Glutamatergic neuron (in vitro differentiated cells): Measurements from ENCODE around the gene TMEM204. TPM values are rescaled to one million over a fixed set of nuclear protein-coding genes. Genes with fewer than 3 reads are reported as not detected.

Experiments used
- DNase-seq: peaks from one replicate; pipeline ENCODE4 v3.0.0; 2022
- H3K27ac Mint-ChIP-seq: one replicate; pipeline ENCODE4 v1.8.0; 2020; ENCODE audit warnings: mild to moderate bottlenecking, mixed read lengths, inconsistent platforms; ENCODE audit not compliant: unreplicated experiment
- H3K27me3 Mint-ChIP-seq: one replicate; pipeline ENCODE4 v1.8.0; 2020; ENCODE audit warnings: mild to moderate bottlenecking, moderate library complexity, mixed read lengths, inconsistent platforms; ENCODE audit not compliant: unreplicated experiment
- H3K36me3 Mint-ChIP-seq: one replicate; pipeline ENCODE4 v1.8.0; 2020; ENCODE audit warnings: mild to moderate bottlenecking, mixed read lengths, inconsistent platforms; ENCODE audit not compliant: unreplicated experiment
- H3K4me1 Mint-ChIP-seq: one replicate; pipeline ENCODE4 v1.8.0; 2020; ENCODE audit warnings: mild to moderate bottlenecking, low read depth, mixed read lengths, inconsistent platforms; ENCODE audit not compliant: unreplicated experiment
- H3K4me3 Mint-ChIP-seq: one replicate; pipeline ENCODE4 v1.8.0; 2020; ENCODE audit warnings: mild to moderate bottlenecking, mixed read lengths, inconsistent platforms; ENCODE audit not compliant: unreplicated experiment
- H3K9me3 Mint-ChIP-seq: one replicate; pipeline ENCODE4 v1.8.0; 2020; ENCODE audit warnings: mild to moderate bottlenecking, moderate library complexity, mixed read lengths, inconsistent platforms; ENCODE audit not compliant: unreplicated experiment
- CTCF ChIP-seq: fragments of 200-600 bp; sonication (generic); IDR thresholded peaks from one replicate; pipeline ENCODE4 v1.5.0; 2021; ENCODE audit not compliant: partially characterized antibody, unreplicated experiment
- total RNA-seq: library from RNA; stranded (reverse); fragmentation: NEBNext Ultra II Directional; extraction: Animal tissue kit (Norgen Biotek cat#: 25700); gene quantifications from one replicate; pipeline ENCODE4 v1.2.1, GENCODE V29; 2021; ENCODE audit not compliant: unreplicated experiment

The TMEM204 gene
- total RNA-seq, 1 donor from 2014 or later = 0.22 TPM

GRCh38 chr16:1541293-1542165, 8.1 kb downstream of the TMEM204 start:
- Mint-ChIP-seq H3K27me3 (peaks cover 13% of the 10 kb centered on the region), H3K36me3 (no peaks in the 10 kb centered on the region), H3K9me3 (peaks cover 14% of the 10 kb centered on the region), H3K27ac (no peak overlapping the region), H3K4me1 (peaks cover 37% of the 10 kb centered on the region), H3K4me3 (no peak overlapping the region)
- DNase-seq = no peak
- TF ChIP-seq CTCF = no peak

GRCh38 chr16:1542166-1542500, 8.7 kb downstream of the TMEM204 start:
- no peak overlapping the region for H3K4me3 Mint-ChIP-seq
- no peak for DNase-seq
- H3K36me3 Mint-ChIP-seq = no peaks in the 10 kb centered on the region
- peaks cover 11% of the 10 kb centered on the region for H3K27me3 Mint-ChIP-seq
- H3K4me1 Mint-ChIP-seq = peaks cover 39% of the 10 kb centered on the region
- no peak for TF ChIP-seq CTCF
- H3K9me3 Mint-ChIP-seq = peaks cover 14% of the 10 kb centered on the region
- peak overlapping the region; percentile 59 for H3K27ac Mint-ChIP-seq

GRCh38 chr16:1542533-1542932, 9.1 kb downstream of the TMEM204 start:
- Mint-ChIP-seq H3K27me3 (peaks cover 11% of the 10 kb centered on the region), H3K27ac (peak overlapping the region; percentile 59), H3K36me3 (no peaks in the 10 kb centered on the region), H3K4me3 (no peak overlapping the region), H3K4me1 (peaks cover 40% of the 10 kb centered on the region), H3K9me3 (peaks cover 14% of the 10 kb centered on the region)
- no peak for DNase-seq
- TF ChIP-seq CTCF = no peak

DNA sequence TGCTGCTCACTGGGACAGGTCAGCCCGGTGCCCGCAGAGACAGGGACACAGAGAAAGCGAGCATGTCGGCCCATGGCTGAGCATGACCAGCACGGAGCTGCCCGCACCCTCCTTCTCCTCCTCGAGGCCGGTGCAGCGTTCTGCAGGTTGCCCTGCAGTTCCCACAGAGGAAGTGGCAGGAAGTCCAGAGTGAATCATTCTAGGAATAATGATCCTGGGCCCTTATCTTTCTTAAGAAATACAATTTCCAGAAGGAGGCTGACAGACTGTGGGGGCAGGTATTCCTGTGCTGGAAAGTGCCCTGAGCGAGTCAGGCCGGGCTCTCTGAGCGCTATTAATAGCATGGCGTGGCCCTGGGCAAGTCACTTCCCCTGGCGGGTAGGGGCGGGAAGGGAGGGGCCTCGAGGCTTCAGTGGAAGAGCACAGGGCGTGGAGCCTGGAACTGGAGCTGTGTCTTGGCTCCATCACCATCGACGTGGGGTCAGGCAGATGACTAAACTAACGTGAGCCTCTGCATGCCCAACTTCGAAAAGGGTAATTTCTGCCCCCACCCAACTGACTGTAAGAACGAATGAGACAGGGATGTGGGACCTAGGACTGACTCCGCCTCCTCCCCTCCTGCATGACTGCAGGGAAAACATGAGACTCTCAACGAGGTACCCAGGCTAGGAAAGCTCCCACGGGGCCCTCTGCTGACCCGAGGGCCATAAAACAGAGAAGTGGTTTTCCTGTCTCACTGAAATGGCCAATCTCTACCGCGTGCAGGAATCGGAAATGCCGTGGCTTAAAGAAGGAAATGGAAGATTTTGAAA, 9.8 kb downstream of the TMEM204 start:
- no peak overlapping the region for H3K4me3 Mint-ChIP-seq
- no peak for DNase-seq
- no peak for TF ChIP-seq CTCF
- H3K9me3 Mint-ChIP-seq = peaks cover 14% of the 10 kb centered on the region
- H3K4me1 Mint-ChIP-seq = peaks cover 40% of the 10 kb centered on the region
- peak overlapping the region; percentile 3 for H3K27ac Mint-ChIP-seq
- H3K27me3 Mint-ChIP-seq = peaks cover 11% of the 10 kb centered on the region
- peaks cover 4% of the 10 kb centered on the region for H3K36me3 Mint-ChIP-seq
